Stimulated activated CD8-positive, alpha-beta memory T cell treated with anti-CD3 and anti-CD28 coated beads, Interleukin-4, amount 100 ng/mL, for 1 hour (primary cell): ENCODE results near the gene SLC4A3.
"Not testable (repeated sequence)": the region's sequence is repeated elsewhere in the genome, so short reads cannot be mapped to it uniquely, and the experiment has no call there.

Experiments
- DNase-seq, 2 donors: peaks; one replicate each; pipeline ENCODE4 v3.0.0-alpha.2; 2020; ENCODE audit warnings: low read depth in 2 of 2, low spot score in 1 of 2

The SLC4A3 gene

DNA sequence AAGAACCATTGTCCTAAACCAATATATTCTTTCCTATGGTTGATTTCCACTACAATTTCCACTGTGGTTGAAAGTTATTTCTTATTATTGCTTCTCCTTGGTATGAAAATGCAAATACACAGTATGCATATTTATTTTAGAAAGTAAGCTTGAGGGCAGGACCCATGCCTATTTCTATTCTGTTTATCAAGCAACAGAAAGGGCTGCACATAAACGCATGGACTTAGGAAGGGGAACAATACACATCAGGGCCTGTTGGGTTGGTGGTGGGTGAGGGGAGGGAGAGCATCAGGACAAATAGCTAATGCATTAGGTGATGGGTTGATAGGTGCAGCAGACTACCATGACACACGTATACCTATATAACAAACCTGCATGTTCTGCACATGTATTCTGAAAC, 20.7 kb downstream of the SLC4A3 start:
- DNase-seq: no peak

DNA sequence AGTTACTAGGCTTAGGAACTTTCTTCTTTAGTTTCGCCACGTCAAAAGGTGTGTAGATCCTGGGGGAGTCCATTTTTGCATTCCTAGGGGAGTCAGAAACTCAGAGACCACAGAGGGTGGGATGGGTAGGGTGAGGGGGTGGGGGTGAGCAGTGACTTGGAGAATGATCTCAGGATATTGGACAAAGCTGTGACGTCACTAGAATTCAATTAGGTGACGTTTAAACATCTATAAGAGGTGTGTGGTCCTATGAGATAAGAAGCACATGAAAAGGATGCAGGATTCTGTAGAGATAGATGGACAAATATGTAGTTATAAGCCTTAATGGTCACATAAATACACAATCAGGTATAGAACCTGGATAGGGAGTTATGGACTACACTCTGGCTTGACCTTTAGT, 21.5 kb downstream of the SLC4A3 start:
- no peak for DNase-seq

DNA sequence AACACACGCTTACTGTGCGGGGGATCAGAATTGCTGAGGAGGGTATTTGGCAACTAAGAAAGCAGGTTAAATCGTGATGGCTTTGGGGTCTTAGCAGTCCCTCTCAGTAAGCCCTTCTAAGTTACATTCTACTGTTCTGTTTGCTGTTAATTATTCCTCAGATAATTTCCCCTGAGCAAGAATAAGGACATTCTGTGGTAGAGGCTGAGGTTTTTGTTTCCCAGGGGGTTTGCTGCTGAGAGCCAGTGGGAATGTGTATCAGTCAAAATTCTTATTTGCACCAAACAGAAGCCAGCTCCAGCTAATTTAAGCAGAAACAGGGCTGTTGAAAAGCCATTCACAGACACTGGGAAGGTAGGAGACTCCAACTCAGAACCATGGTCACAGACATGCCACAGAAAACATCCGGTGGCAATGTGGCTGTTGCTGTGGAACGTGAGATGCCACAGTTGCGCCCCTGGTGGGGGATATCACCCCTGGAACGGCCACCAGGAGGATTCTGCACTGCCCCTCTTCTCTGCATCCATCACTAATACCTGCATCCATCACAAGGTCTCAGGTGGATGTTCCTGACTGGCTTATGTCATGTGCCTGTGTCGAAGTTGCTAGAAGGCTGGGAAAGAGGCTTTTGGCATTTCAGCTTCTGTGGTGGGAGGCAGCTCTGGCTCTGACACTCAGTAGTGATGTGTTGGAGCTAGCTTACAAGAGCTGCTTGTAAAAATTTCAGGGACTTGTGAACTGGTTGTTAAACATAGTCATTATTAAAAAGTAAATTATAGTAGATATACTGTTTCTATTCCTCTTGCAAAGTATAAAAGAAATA, 23.2 kb downstream of the SLC4A3 start:
- DNase-seq: no peak

DNA sequence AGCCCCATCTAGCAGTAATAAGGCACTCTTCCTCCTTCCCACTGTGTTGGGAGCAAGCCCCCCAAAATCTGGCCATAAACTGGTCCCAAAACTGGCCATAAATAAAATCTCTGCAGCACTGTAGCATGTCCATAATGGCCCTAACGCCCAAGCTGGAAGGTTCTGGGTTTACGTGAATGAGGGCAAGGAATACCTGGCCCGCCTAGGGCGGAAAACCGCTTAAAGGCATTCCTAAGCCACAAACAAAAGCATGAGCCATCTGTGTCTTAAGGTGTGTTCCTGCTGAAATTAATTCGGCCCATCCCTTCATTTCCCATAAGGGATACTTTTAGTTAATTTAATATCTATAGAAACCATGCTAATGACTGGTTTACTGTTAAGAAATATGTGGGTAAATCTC, 24.2 kb downstream of the SLC4A3 start:
- not testable (repeated sequence) for DNase-seq

DNA sequence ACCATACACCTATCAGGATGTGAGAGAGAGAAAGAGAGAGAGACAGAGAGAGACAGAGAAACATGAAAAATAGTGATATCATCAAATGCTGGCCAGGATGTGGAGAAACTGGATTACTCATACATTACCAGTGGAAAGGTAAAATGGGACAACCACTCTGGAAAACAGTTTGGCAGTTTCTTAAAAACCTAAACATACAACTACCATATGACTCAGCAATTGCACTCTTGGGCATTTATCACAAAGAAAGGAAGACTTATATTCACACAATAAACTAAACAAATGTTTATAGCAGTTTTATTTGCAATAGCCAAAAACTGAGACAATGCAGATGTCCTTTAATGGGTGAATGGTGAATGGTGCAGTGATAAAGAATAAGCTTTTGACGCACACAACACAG, 29.1 kb downstream of the SLC4A3 start:
- DNase-seq: no peak

DNA sequence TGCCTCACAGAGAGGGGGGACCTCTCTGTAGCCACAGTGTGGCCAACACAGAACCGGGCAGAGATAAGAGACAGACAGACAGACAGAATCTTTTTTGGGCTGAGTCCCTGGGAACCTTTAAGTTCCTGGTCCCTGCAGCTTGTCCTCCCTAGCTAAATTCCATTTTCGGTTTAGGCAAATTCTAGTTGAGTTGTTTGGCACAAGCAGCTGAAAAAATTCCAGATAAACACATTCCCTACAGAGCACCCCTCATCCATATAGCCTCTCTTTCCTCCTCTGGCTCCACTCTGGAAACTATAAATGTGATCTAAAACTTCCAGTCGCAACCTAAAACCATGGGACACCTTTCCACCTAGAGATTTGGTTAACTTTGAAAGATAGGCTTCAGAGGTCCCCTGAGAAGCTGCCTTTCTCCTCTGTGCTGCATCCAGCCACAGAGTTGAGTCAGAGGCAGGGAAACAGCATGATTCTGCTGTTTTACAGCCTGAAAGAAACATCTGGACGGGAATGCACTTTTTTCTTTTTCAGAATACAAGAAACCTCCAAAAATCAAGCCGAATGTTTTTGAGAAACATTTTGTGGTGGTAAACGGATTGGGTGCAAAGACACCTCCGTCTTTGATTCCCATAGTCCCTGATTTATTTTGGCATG, 30.9 kb downstream of the SLC4A3 start:
- DNase-seq: no peak

DNA sequence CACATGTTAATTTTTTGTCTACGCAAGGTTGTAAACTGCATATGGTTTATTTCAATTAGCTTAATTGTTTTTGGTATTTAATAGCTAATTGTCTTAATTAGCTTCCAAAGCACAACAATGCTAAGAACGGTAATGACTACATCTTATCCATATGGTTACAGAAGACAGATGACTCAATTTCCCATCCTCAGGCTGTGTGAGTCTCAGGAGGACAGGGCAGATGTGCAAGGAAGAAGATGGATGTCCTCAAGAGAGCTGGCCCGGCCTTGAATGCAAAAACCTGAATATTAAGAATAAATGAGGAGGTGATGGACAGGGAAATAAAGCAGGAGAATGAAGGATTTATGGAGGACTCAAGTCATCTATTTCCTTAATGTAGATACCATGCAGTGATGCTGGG, 31.4 kb downstream of the SLC4A3 start:
- no peak for DNase-seq

DNA sequence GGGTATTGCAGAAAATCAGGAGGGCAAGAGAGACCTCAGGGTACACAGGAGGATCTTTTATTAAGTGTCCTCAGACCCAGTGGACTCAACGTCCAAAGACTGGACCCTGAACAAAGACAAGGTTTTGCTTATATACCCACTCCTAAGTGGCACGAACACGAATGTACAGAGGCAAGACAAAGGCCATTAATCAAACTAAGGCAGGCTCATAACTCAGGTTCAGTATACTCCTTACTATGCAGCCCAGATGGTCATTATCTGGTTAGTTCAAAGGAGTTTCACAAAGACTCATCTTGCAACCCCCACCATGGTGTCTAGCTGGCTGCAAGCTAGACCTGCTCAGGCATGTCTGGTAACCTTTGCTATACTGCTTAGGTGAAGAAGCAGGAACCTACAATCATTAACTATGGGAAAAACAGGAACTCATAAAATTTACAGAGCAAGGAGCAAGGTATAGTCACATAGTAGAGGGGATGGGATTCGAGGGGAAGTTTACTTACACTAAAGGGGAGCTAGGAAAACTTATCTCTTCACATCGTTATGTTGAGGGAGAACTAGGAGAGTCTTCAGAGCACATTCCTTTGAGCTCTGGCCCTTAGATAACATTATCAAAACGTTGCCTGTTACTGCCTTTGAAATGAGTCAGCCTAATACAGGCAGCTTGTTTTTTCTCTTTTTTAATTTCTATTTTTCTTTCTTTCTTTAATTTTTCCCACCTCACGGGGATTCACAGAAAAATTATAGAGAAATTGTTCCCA, 33.9 kb downstream of the SLC4A3 start:
- DNase-seq: no peak

DNA sequence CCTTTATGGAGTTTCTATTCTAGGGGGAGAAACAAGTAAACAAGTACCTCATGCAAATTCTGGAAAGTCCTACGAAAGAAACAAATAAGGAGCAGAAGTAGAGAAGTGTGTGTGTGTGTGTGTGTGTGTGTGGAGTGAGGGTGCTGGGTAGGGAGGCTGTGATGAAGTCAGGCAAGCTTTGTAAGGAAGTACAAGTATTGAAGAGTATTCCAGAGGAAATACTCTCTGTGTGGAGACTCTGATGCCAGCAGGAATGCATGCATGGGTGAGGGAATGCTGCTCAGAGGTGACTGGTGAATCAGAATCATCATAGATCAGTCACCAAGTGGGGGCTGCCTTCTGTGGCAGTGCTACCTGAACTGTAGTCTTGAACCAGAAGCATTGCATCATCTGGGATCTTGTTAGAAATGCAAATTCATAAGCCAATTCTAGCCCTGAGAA, 34.5 kb downstream of the SLC4A3 start:
- no peak for DNase-seq

DNA sequence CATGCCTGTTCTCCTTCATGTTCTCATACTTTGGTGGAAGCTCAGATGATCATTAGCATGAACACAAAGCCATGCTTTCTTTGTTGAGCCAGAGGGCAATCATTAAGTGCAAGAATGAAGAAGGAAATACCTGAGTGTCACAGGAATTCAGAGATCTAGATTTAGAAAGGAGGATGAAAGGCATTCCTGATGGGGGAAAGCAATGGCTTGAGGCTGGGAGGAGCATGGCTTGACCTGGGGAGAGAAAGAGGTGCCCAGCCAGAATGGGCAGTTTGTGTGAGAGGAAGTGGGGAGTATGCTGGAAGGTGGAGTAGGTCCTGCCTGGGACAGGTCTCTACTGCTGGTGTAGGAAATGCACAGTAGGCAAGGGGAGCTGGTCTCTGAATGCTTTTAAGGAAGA, 35.1 kb downstream of the SLC4A3 start:
- no peak for DNase-seq

DNA sequence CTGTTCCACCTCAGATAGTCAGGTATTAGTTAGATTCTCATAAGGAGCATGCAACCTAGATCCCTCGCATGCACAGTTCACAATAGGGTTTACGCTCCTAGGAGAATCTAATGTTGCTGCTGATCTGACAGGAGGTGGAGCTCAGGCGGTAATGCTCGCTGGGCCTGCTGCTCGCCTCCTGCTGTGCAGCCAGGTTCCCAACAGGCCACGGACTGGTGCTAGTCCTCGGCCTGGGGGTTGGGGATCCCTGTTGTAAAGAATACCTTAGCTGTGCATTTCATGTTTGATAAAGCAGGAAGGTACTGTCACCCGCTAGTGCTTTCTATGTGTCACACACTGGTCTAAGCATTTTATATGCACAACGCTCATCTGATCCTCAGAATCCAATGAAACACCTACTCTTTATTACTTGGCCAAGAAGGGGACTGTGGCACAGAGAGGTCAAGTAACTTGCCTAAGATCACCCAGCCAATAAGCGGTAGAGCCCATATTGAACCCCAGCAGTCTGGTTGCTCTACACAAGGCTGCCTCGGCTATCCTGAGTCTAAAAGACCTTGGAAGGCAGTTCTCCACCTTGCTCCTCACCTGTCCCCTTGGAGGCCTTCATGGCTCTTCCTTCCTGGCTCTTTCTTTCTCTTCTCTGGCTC, 35.8 kb downstream of the SLC4A3 start:
- DNase-seq: no peak

DNA sequence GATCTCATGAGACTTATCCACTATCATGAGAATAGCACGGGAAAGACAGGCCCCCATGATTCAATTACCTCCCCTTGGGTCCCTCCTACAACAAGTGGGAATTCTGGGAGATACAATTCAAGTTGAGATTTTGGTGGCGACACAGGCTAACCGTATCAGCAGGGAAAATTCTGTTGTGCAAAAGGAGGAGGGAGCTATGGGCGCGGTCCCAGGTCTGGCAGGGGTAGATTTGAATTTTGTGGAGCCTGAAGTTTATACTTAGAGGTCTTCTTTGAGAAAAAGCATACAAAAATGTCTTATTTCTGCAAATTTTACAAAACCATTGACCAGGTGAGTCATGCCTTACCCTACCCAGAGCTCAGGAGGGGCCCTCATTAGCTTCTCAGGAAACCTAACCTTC, 36.6 kb downstream of the SLC4A3 start:
- no peak for DNase-seq

DNA sequence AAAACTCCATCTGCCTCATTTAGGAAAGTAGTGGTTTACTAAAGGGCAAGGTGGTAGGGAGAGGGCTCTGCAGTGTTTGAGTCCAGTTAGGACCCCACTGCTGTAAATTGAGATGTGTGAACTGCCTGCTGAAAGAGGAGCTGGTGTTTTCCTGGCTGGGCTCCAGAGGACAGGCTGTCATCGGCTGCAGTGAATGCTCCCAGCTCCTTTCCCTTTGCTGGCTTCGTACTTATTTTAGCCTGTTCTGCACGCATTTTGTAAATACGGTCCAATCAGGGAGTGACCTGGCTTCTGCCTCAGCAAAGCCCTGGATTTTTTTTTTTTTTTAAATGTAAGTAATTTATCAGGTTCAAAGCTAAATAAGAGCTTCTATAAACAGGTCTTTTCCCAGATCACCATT, 37.5 kb downstream of the SLC4A3 start:
- no peak for DNase-seq

DNA sequence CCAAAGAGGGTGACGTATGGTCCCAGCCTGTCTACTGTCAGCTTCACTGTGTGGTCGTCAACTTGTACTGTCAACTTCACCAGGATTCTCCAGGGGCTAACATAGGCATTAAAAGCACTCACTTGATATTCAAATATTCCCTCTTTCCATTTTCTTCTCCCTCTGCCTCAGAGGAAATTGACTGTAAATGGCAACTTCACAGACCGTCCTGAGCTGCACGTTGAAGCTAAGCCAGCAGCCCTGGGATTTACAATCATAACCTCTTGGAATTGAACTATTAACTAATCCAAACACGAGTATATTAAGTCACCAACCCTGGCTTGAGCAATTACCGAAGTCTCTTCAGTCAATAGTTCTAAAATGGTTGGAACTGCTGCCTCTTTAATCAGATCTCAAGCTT, 38.5 kb downstream of the SLC4A3 start:
- no peak for DNase-seq

DNA sequence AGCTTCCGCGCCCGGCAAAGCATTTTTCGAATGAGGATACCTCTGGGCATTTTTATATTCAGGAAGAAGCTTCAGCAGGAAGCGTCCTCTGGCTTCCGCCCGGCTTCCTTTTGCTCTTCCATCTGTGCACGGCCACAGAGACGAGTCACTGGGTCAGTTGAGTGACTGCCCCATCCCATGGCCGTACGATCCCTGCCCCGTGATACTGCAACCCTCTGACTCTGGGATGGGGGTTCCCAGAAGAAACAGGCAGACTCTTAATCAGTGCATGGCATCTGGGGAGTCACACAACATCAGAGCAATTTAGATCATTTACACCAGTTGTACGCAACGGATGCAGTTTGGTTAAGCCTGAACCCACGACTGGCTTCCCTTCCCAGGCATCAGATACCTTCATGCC, 40.9 kb downstream of the SLC4A3 start:
- no peak for DNase-seq

DNA sequence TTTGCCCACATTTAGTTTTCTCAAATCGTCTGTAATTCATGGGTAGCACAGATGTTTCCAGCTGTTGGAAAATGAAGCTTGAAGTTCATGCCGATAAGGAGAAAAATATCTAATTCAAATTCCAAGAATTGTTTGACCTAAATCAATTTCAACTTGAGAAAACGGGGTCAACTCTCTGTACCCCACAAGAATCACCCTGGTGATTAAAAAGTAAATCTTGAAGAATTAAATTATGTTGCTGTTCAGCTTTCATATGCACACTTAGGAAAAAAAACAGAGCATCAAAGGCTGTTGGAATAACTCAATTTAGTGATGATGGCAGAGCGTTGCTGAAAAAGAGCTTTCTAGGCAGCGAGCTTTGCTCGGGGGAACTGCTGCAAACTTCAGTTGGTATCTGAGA, 43.0 kb downstream of the SLC4A3 start:
- no peak for DNase-seq

DNA sequence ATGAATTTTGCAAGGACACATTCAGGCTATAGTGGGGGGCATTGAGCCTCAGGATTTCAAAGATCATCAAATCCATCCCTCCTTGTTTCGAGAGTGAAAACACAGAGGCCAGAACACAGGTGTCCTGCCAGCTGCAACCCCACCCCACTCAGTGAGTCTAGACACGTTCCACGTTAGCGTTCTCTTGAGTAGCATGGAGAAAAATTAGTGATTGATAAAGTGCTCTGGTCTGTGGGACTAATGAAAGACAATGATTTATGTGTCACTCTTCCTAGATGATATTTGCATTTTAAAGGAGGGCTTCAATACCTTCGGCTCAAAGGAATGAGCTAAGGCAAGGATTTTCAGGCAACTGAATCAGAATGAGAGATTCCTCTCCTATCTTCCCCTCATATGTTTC, 43.8 kb downstream of the SLC4A3 start:
- no peak for DNase-seq

DNA sequence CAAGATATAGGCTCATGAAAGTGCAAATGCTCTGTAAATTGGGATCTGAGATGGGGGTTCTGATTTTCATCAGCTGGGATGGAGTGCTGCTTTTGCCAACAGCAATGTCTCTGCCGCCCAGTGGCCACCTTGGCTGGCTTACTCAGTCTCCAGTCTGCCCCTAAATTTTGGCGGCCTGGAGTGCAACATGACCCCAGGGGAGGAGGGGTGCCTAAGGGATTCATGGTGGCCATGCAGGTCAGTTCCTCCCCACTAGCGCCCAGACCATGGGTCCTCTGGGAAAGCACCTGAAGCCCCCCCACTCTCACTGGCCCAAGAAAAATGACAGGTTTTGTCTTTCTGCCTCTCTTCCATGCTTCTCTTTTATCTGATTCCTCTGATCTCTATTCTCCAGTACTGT, 45.0 kb downstream of the SLC4A3 start:
- no peak for DNase-seq

DNA sequence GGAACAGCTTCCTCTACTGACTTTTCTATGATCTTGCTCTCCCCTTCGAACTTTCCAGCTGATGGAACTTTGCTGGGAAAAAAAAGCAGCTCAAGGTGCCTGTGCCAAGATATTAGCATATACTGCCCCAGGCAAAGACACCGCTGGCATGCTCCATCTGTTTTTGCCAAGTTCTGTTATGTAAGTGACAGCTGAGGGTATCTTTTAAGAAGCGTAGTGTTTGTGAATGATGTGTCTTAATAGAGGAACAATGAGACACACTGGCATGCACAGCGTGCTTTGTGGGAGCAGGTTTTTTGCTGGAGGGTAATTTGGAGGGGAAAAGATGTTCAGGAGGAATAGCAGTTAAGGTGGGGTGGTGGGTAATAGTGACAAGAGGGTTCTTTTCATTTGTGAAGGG, 47.8 kb downstream of the SLC4A3 start:
- no peak for DNase-seq

DNA sequence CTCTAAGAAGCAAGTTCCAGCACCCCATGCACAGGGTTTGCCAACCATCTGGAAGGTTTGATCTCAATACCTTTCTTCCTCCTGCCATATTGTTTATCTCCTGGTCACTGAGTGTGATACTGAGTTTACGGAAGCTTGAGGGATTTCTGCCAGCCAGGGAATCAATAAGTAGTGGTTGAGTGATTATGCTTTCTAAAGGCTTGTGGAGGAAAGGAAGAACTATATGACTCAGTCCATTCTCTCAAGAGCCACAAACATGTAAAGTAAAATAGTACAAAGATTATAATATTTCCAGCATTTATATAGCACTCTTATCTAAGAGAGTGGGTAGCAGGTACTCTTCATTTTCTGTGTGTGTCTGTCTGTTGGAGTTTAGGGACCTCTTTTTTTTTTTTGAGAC, 49.2 kb downstream of the SLC4A3 start:
- DNase-seq: no peak

DNA sequence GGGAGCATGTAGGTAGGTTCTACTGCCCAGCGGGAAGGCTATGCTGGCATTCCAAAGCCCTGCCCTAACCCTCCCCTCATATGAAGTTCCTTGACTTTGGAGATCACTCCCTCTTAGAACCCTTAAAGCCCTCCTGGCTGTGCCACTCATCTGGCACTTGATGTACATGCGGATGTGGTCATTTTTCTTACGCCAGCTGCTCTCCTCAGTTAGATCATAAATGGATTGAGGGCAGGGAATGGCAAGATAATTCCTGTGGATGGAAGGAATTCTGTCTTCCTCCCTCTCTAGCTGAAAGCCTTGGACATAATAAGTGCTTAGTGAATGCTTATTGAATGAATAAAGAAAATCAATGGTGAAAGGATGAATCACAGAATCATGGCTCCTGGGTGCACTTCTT, 51.6 kb downstream of the SLC4A3 start:
- no peak for DNase-seq

DNA sequence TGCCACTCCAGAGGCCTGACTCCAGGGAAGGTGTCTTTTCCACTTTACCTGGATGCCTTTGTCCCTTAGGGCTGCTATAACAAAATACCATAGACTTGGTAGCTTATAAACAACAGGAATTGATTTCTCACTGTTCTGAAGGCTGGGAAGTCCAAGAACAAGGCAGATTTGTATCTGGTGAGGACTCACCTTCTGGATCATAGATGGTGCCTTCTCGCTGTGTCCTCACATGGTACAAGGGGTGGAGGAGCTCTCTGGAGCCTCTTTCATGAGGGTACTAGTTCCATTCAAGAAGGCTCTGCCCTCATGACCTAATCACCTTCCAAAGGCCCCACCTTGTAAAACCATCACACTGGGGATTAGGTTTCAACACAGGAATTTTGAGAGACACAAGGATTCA, 52.1 kb downstream of the SLC4A3 start:
- DNase-seq: no peak
